Nephron progenitor cell (in vitro differentiated cells): ENCODE results near the gene CNN3.

Source experiments
- DNase-seq: peaks from one replicate; pipeline ENCODE4 v3.0.0; 2021
- H3K27ac Mint-ChIP-seq: 2 replicates; pipeline ENCODE4 v1.8.0; 2021; ENCODE audit warnings: mild to moderate bottlenecking, moderate library complexity, mixed read lengths
- H3K27me3 Mint-ChIP-seq: 2 replicates; pipeline ENCODE4 v1.8.0; 2021; ENCODE audit warnings: mild to moderate bottlenecking, low read depth, mixed read lengths; ENCODE audit not compliant: poor library complexity
- H3K36me3 Mint-ChIP-seq: 2 replicates; pipeline ENCODE4 v1.8.0; 2021; ENCODE audit warnings: low read depth, mixed read lengths
- H3K4me1 Mint-ChIP-seq: 2 replicates; pipeline ENCODE4 v1.8.0; 2021; ENCODE audit warnings: mixed read lengths
- H3K4me3 Mint-ChIP-seq: 2 replicates; pipeline ENCODE4 v1.8.0; 2021; ENCODE audit warnings: mild to moderate bottlenecking, moderate library complexity, mixed read lengths
- H3K9me3 Mint-ChIP-seq: 2 replicates; pipeline ENCODE4 v1.8.0; 2021; ENCODE audit warnings: mild to moderate bottlenecking, moderate library complexity, mixed read lengths
- CTCF ChIP-seq: fragments of 200-600 bp; sonication (generic); IDR thresholded peaks from 2 replicates; pipeline ENCODE4 v1.5.0; 2021; ENCODE audit warnings: antibody characterized with exemption

The CNN3 gene

DNA sequence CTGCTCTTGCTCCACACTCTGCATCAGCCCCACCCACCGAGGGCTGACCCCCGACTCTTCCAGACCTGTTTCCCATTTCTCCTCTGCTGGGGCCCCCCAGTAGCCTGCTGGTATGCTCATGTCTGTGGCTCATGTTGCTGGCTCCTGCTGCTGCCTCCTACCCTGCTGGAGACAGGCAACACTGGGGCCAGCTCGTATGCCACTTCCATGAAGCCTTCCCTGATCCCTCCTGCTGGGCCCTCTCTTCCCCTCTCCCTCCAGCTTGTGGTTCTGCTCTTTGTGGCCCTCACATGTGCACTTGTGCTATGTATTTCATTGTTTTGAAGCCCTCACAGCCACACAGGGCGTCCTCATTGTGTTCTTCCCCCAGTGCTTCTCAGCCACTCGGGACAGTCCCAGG is 40.5 kb downstream of the CNN3 start:
- Mint-ChIP-seq H3K36me3 (peaks cover 20% of the 10 kb centered on the region), H3K4me1 (peaks cover 40% of the 10 kb centered on the region)

GRCh38 chr1:94884507-94884906 is 42.4 kb downstream of the CNN3 start:
- DNase-seq: no peak
- H3K27ac Mint-ChIP-seq: peak overlapping the region; percentile 92
- no peak for TF ChIP-seq CTCF
- H3K36me3 Mint-ChIP-seq: peaks cover 4% of the 10 kb centered on the region
- H3K9me3 Mint-ChIP-seq: no peaks in the 10 kb centered on the region
- no peak overlapping the region for H3K4me3 Mint-ChIP-seq
- H3K27me3 Mint-ChIP-seq: peaks cover 3% of the 10 kb centered on the region
- H3K4me1 Mint-ChIP-seq: peaks cover 40% of the 10 kb centered on the region

More for the DNA sequence above, 40.5 kb downstream of the CNN3 start:
- TF ChIP-seq CTCF: no peak
- no peaks in the 10 kb centered on the region for H3K9me3 Mint-ChIP-seq
- H3K27me3 Mint-ChIP-seq: peaks cover 3% of the 10 kb centered on the region
- H3K4me3 Mint-ChIP-seq: no peak overlapping the region
- DNase-seq: no peak
- H3K27ac Mint-ChIP-seq: no peak overlapping the region

GRCh38 chr1:94884106-94884505 is 42.8 kb downstream of the CNN3 start:
- peaks cover 38% of the 10 kb centered on the region for H3K4me1 Mint-ChIP-seq
- H3K4me3 Mint-ChIP-seq: peak overlapping the region; percentile 15
- peak overlapping the region; percentile 92 for H3K27ac Mint-ChIP-seq
- no peak for TF ChIP-seq CTCF
- H3K9me3 Mint-ChIP-seq: peaks cover under 1% of the 10 kb centered on the region
- DNase-seq: peak; percentile 57
- H3K36me3 Mint-ChIP-seq: peaks cover 2% of the 10 kb centered on the region
- H3K27me3 Mint-ChIP-seq: peaks cover 3% of the 10 kb centered on the region

- Mint-ChIP-seq H3K27me3 (peaks cover 3% of the 10 kb centered on the region), H3K27ac (peak overlapping the region; percentile 92), H3K4me3 (peak overlapping the region; percentile 15), H3K9me3 (peaks cover 5% of the 10 kb centered on the region), H3K36me3 (no peaks in the 10 kb centered on the region), H3K4me1 (peaks cover 35% of the 10 kb centered on the region)
- no peak for DNase-seq
- no peak for TF ChIP-seq CTCF
Observed at GRCh38 chr1:94883691-94884090, 43.2 kb downstream of the CNN3 start.

GRCh38 chr1:94878329-94878728 is 48.6 kb downstream of the CNN3 start:
- peaks cover 18% of the 10 kb centered on the region for H3K9me3 Mint-ChIP-seq
- no peaks in the 10 kb centered on the region for H3K36me3 Mint-ChIP-seq
- no peak for TF ChIP-seq CTCF

GRCh38 chr1:94876362-94876761 is 50.5 kb downstream of the CNN3 start:
- Mint-ChIP-seq H3K9me3 (peaks cover 18% of the 10 kb centered on the region), H3K27ac (peak overlapping the region; percentile 53), H3K4me1 (peaks cover 14% of the 10 kb centered on the region), H3K36me3 (no peaks in the 10 kb centered on the region), H3K4me3 (no peak overlapping the region), H3K27me3 (peaks cover 23% of the 10 kb centered on the region)
- DNase-seq: no peak
- no peak for TF ChIP-seq CTCF

More at GRCh38 chr1:94878329-94878728, 48.6 kb downstream of the CNN3 start:
- H3K4me3 Mint-ChIP-seq: no peak overlapping the region
- H3K27ac Mint-ChIP-seq: no peak overlapping the region
- peaks cover 16% of the 10 kb centered on the region for H3K27me3 Mint-ChIP-seq
- no peak for DNase-seq
- peaks cover 13% of the 10 kb centered on the region for H3K4me1 Mint-ChIP-seq
